ENCODE data around the gene LCAT.

The LCAT gene

GRCh38 chr16:67964477-67965131 lies 20.7 kb upstream of the LCAT start:
- Histone ChIP-seq H2AFZ (ENCODE audit: low read depth, low read length) (no peak overlapping the region), H3K4me3 (ENCODE audit: low read length) (no peak overlapping the region), H3K36me3 (ENCODE audit: insufficient read depth, low read length) (no peaks in the 10 kb centered on the region), H3K4me1 (ENCODE audit: insufficient read depth, low read length) (peaks cover 23% of the 10 kb centered on the region), H3K9me3 (ENCODE audit: low read length) (no peaks in the 10 kb centered on the region), H3K27me3 (ENCODE audit: insufficient read depth, low read length) (no peaks in the 10 kb centered on the region)

GRCh38 chr16:67963662-67964321 lies 19.9 kb upstream of the LCAT start:
- Histone ChIP-seq H3K4me1 (ENCODE audit: insufficient read depth, low read length) (peaks cover 19% of the 10 kb centered on the region), H3K27me3 (ENCODE audit: insufficient read depth, low read length) (no peaks in the 10 kb centered on the region), H3K36me3 (ENCODE audit: insufficient read depth, low read length) (no peaks in the 10 kb centered on the region), H3K9me3 (ENCODE audit: low read length) (no peaks in the 10 kb centered on the region), H2AFZ (ENCODE audit: low read depth, low read length) (no peak overlapping the region), H3K4me3 (ENCODE audit: low read length) (no peak overlapping the region)

GRCh38 chr16:67963292-67963661 lies 19.4 kb upstream of the LCAT start:
- Histone ChIP-seq H3K4me3 (ENCODE audit: low read length) (no peak overlapping the region), H2AFZ (ENCODE audit: low read depth, low read length) (no peak overlapping the region), H3K4me1 (ENCODE audit: insufficient read depth, low read length) (peaks cover 18% of the 10 kb centered on the region), H3K9me3 (ENCODE audit: low read length) (no peaks in the 10 kb centered on the region), H3K27me3 (ENCODE audit: insufficient read depth, low read length) (no peaks in the 10 kb centered on the region), H3K36me3 (ENCODE audit: insufficient read depth, low read length) (no peaks in the 10 kb centered on the region)

GRCh38 chr16:67962135-67962534 lies 18.2 kb upstream of the LCAT start:
- H3K27me3 ChIP-seq (ENCODE audit: insufficient read depth, low read length) = no peaks in the 10 kb centered on the region

GRCh38 chr16:67961551-67961957 lies 17.6 kb upstream of the LCAT start:
- no peaks in the 10 kb centered on the region for H3K9me3 ChIP-seq (ENCODE audit: low read length)
- H3K36me3 ChIP-seq (ENCODE audit: insufficient read depth, low read length) = no peaks in the 10 kb centered on the region
- H3K27me3 ChIP-seq (ENCODE audit: insufficient read depth, low read length) = no peaks in the 10 kb centered on the region
- peaks cover 7% of the 10 kb centered on the region for H3K4me1 ChIP-seq (ENCODE audit: insufficient read depth, low read length)
- no peak overlapping the region for H2AFZ ChIP-seq (ENCODE audit: low read depth, low read length)
- H3K4me3 ChIP-seq (ENCODE audit: low read length) = no peak overlapping the region

More at GRCh38 chr16:67962135-67962534, 18.2 kb upstream of the LCAT start:
- Histone ChIP-seq H3K9me3 (ENCODE audit: low read length) (no peaks in the 10 kb centered on the region), H2AFZ (ENCODE audit: low read depth, low read length) (no peak overlapping the region), H3K4me1 (ENCODE audit: insufficient read depth, low read length) (peaks cover 13% of the 10 kb centered on the region), H3K36me3 (ENCODE audit: insufficient read depth, low read length) (no peaks in the 10 kb centered on the region), H3K4me3 (ENCODE audit: low read length) (no peak overlapping the region)

- H2AFZ ChIP-seq (ENCODE audit: low read depth, low read length) = no peak overlapping the region
- no peaks in the 10 kb centered on the region for H3K27me3 ChIP-seq (ENCODE audit: insufficient read depth, low read length)
- H3K4me1 ChIP-seq (ENCODE audit: insufficient read depth, low read length) = no peaks in the 10 kb centered on the region
- H3K36me3 ChIP-seq (ENCODE audit: insufficient read depth, low read length) = no peaks in the 10 kb centered on the region
- H3K9me3 ChIP-seq (ENCODE audit: low read length) = no peaks in the 10 kb centered on the region
- H3K4me3 ChIP-seq (ENCODE audit: low read length) = no peak overlapping the region
Observed at GRCh38 chr16:67959536-67960329, 15.8 kb upstream of the LCAT start.

GRCh38 chr16:67957622-67958021 lies 13.7 kb upstream of the LCAT start:
- Histone ChIP-seq H3K36me3 (ENCODE audit: insufficient read depth, low read length) (peaks cover 2% of the 10 kb centered on the region), H3K4me3 (ENCODE audit: low read length) (no peak overlapping the region), H3K9me3 (ENCODE audit: low read length) (no peaks in the 10 kb centered on the region), H2AFZ (ENCODE audit: low read depth, low read length) (no peak overlapping the region), H3K4me1 (ENCODE audit: insufficient read depth, low read length) (no peaks in the 10 kb centered on the region), H3K27me3 (ENCODE audit: insufficient read depth, low read length) (no peaks in the 10 kb centered on the region)

- no peak overlapping the region for H3K4me3 ChIP-seq (ENCODE audit: low read length)
- no peak overlapping the region for H2AFZ ChIP-seq (ENCODE audit: low read depth, low read length)
- H3K9me3 ChIP-seq (ENCODE audit: low read length) = no peaks in the 10 kb centered on the region
- peaks cover 5% of the 10 kb centered on the region for H3K36me3 ChIP-seq (ENCODE audit: insufficient read depth, low read length)
- no peaks in the 10 kb centered on the region for H3K4me1 ChIP-seq (ENCODE audit: insufficient read depth, low read length)
- H3K27me3 ChIP-seq (ENCODE audit: insufficient read depth, low read length) = no peaks in the 10 kb centered on the region
Observed at GRCh38 chr16:67954421-67955196, 10.7 kb upstream of the LCAT start.

- no peaks in the 10 kb centered on the region for H3K27me3 ChIP-seq (ENCODE audit: insufficient read depth, low read length)
- no peaks in the 10 kb centered on the region for H3K4me1 ChIP-seq (ENCODE audit: insufficient read depth, low read length)
- H3K9me3 ChIP-seq (ENCODE audit: low read length) = no peaks in the 10 kb centered on the region
- H2AFZ ChIP-seq (ENCODE audit: low read depth, low read length) = no peak overlapping the region
- H3K4me3 ChIP-seq (ENCODE audit: low read length) = no peak overlapping the region
- H3K36me3 ChIP-seq (ENCODE audit: insufficient read depth, low read length) = peaks cover 5% of the 10 kb centered on the region
Observed at GRCh38 chr16:67953641-67954375, 9.9 kb upstream of the LCAT start.

- no peaks in the 10 kb centered on the region for H3K9me3 ChIP-seq (ENCODE audit: low read length)
- no peak overlapping the region for H3K4me3 ChIP-seq (ENCODE audit: low read length)
- H3K36me3 ChIP-seq (ENCODE audit: insufficient read depth, low read length) = peaks cover 16% of the 10 kb centered on the region
- H3K4me1 ChIP-seq (ENCODE audit: insufficient read depth, low read length) = no peaks in the 10 kb centered on the region
- no peaks in the 10 kb centered on the region for H3K27me3 ChIP-seq (ENCODE audit: insufficient read depth, low read length)
- no peak overlapping the region for H2AFZ ChIP-seq (ENCODE audit: low read depth, low read length)
Observed at GRCh38 chr16:67951485-67951884, 7.6 kb upstream of the LCAT start.

- H3K36me3 ChIP-seq (ENCODE audit: insufficient read depth, low read length) = peaks cover 25% of the 10 kb centered on the region
- no peaks in the 10 kb centered on the region for H3K9me3 ChIP-seq (ENCODE audit: low read length)
- no peak overlapping the region for H3K4me3 ChIP-seq (ENCODE audit: low read length)
- no peaks in the 10 kb centered on the region for H3K27me3 ChIP-seq (ENCODE audit: insufficient read depth, low read length)
- H2AFZ ChIP-seq (ENCODE audit: low read depth, low read length) = no peak overlapping the region
- H3K4me1 ChIP-seq (ENCODE audit: insufficient read depth, low read length) = no peaks in the 10 kb centered on the region
Observed at GRCh38 chr16:67950335-67950843, 6.5 kb upstream of the LCAT start.

GRCh38 chr16:67949645-67950044 lies 5.7 kb upstream of the LCAT start:
- Histone ChIP-seq H3K4me1 (ENCODE audit: insufficient read depth, low read length) (peaks cover 1% of the 10 kb centered on the region), H3K9me3 (ENCODE audit: low read length) (no peaks in the 10 kb centered on the region), H3K27me3 (ENCODE audit: insufficient read depth, low read length) (no peaks in the 10 kb centered on the region), H3K4me3 (ENCODE audit: low read length) (no peak overlapping the region), H3K36me3 (ENCODE audit: insufficient read depth, low read length) (peaks cover 29% of the 10 kb centered on the region), H2AFZ (ENCODE audit: low read depth, low read length) (no peak overlapping the region)

Measured in neuron (in vitro differentiated cells).